GM12865 (cell line): ENCODE data around the gene ATAT1.

Experiments
- DNase-seq: peaks from one replicate; pipeline ENCODE4 v3.0.0; 2010; ENCODE audit warnings: low read depth
- H3K4me3 ChIP-seq: 2 replicates; pipeline ENCODE4 v1.5.1; 2011; ENCODE audit warnings: mild to moderate bottlenecking, low read depth, low read length, control low read depth
- TF ChIP-seq, protein P1 (sequence below): IDR thresholded peaks from 2 replicates; pipeline ENCODE4 v1.5.1; 2011; ENCODE audit warnings: low read length, control low read depth, low read depth, inconsistent platforms; ENCODE audit not compliant: insufficient read depth; ENCODE audit errors: missing control alignments

The ATAT1 gene

DNA sequence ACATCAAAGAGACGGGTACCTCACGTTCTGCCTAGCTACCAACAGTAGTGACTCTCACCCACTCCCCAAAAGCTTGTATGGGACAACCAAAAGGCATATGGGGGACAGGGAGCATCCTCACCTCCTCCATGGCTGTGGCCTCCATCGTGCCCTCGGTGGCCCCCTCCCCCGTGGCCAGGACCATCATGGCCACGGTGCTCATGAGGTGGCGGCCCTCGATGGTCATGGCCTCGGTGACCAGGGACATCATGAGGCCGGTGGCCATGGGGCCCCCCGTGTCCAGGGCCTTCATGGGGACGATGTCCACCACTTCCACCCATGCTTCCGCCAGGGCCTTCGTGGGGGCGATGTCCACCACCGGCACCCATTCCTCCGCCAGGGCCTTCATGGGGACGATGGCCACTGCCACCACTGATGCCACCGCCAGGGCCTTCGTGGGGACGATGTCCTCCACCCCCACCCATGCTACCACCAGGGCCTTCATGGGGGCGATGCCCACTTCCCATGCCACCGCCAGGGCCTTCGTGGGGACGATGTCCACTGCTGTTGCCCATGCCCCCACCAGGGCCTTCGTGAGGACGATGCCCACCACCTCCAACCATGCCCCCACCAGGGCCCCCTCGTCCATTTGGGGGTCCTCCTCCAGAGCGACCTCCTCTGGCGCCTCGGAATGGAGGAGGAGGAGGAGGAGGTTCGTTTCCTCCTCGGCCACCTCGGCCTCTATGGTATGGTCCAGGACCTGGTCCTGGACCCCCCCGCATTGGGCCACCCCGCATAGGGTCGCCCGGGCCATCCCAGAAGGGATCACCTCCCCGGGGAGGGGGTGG, 24.6 kb upstream of the ATAT1 start:
- no peak for DNase-seq
- H3K4me3 ChIP-seq: no peak overlapping the region
- TF ChIP-seq, protein P1, sequence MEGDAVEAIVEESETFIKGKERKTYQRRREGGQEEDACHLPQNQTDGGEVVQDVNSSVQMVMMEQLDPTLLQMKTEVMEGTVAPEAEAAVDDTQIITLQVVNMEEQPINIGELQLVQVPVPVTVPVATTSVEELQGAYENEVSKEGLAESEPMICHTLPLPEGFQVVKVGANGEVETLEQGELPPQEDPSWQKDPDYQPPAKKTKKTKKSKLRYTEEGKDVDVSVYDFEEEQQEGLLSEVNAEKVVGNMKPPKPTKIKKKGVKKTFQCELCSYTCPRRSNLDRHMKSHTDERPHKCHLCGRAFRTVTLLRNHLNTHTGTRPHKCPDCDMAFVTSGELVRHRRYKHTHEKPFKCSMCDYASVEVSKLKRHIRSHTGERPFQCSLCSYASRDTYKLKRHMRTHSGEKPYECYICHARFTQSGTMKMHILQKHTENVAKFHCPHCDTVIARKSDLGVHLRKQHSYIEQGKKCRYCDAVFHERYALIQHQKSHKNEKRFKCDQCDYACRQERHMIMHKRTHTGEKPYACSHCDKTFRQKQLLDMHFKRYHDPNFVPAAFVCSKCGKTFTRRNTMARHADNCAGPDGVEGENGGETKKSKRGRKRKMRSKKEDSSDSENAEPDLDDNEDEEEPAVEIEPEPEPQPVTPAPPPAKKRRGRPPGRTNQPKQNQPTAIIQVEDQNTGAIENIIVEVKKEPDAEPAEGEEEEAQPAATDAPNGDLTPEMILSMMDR: no peak

DNA sequence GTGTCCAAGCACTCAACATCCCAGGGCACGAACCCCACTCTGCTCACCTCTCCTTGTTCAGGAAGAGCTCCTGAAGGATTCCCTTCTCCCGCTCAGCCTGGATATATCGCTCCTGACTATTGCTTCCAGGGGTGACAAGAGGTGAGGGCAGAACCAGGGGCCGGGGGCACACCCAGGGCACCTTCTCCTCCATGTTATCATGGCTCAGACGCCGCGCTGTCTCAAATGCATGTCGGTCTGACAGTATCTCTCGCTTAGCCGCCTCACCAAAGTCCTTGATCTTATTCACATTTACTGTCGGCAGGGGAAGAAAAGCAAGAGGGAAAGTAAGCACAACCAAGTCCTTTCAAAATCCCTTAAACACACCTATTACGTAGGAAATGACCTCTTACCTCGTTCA, 22.7 kb upstream of the ATAT1 start:
- DNase-seq: no peak
- TF ChIP-seq, protein P1: no peak
- H3K4me3 ChIP-seq: no peak overlapping the region

DNA sequence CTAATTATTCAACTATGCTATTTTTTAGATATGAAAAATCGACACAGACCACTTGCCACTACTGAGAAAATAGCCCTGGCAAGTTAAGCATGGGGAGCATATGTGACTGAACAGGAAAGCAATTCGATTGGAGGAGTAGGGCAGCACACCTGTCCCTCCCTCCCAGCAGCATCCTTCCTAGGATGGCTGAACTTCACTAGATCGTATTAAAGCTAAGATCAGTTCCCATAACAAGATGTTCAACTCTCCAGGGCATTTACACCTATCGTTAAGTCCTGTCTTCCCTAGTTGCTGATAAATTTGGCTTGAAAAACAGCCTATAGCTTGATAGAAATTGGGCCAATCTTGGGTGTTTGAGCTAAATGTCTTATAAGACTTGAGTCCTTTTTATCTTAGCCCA, 16.6 kb upstream of the ATAT1 start:
- DNase-seq: no peak
- TF ChIP-seq, protein P1: no peak
- H3K4me3 ChIP-seq: no peak overlapping the region

- TF ChIP-seq, protein P1: no peak
Measured at GRCh38 chr6:30611150-30611855, 15.4 kb upstream of the ATAT1 start.

DNA sequence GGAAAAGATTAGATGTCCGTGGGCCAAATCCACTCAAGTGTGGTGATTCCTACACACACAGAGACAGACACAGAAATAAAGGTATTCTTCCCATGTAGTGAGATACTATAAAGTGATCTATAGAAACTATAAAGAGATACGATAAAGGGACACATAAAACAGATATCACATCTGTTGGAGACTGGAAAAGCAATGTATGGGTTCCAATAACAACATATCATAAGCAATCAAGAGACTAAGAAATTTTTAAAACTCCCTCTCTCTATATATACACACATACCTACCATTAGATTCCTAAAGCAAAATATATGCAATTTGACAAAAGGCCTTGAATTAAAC, 14.8 kb upstream of the ATAT1 start:
- DNase-seq: no peak
- no peak overlapping the region for H3K4me3 ChIP-seq
- TF ChIP-seq, protein P1: no peak

More at GRCh38 chr6:30611150-30611855, 15.4 kb upstream of the ATAT1 start:
- no peak overlapping the region for H3K4me3 ChIP-seq
- DNase-seq: no peak

DNA sequence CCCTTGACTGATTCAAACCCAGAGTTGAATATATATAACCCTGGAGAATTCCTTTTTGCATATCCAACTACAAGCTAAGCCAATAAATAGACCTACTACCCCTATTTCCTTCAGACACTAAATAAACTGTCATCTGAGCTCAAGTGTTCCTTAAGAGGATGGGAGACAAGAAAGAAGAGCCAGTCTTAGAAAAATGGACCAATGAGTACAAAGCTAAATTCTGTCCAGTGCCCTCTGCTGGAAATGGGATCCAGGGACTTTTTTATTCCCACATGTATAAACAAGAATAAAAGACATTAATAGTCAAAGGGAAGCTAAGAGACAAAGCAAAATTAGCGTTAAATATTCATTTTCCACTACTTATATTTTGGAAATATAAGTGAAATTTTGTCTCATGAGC, 14.5 kb upstream of the ATAT1 start:
- TF ChIP-seq, protein P1: no peak
- no peak overlapping the region for H3K4me3 ChIP-seq
- no peak for DNase-seq
